A549 (cell line): ENCODE results near the gene MUC4.

Experiments used
- EP300 ChIP-seq, 2 experiments: fragments of >200 bp; sonication (Bioruptor Twin); formaldehyde crosslinking; IDR thresholded peaks; 2 replicates in 1 of 2; 3 replicates in 1 of 2; pipeline ENCODE4 v1.6.1; 2016 to 2017
- ESRRA ChIP-seq: fragments of 150-350 bp; IDR thresholded peaks from 2 replicates; pipeline ENCODE4 v1.6.1; 2014; ENCODE audit warnings: mild to moderate bottlenecking, low read length, borderline replicate concordance
- HDAC2 ChIP-seq: fragments of 200-600 bp; sonication (generic); IDR thresholded peaks from 2 replicates; pipeline ENCODE4 v1.6.1; 2016
- HEYL ChIP-seq: fragments of 250-450 bp; sonication (Bioruptor Pico); IDR thresholded peaks from 2 replicates; pipeline ENCODE4 v1.8.0; 2021; ENCODE audit warnings: mild to moderate bottlenecking, moderate library complexity
- JUNB ChIP-seq: fragments of >200 bp; sonication (Bioruptor Twin); formaldehyde crosslinking; IDR thresholded peaks from 2 replicates; pipeline ENCODE4 v1.6.1; 2016
- KDM1A ChIP-seq: fragments of 200-600 bp; sonication (generic); IDR thresholded peaks from 2 replicates; pipeline ENCODE4 v1.6.1; 2016; ENCODE audit warnings: low read depth, mild to moderate bottlenecking
- NFE2L2 ChIP-seq: fragments of 150-350 bp; conservative IDR thresholded peaks from 2 replicates; pipeline ENCODE4 v1.6.1; 2014; ENCODE audit warnings: low read length
- POLR2A ChIP-seq: IDR thresholded peaks from 2 replicates; pipeline ENCODE4 v1.6.1; 2012; ENCODE audit warnings: mild to moderate bottlenecking, low read length
- POLR2AphosphoS2 ChIP-seq: conservative IDR thresholded peaks from 2 replicates; pipeline ENCODE4 v1.6.1; 2012; ENCODE audit warnings: low read length, improper control_type of control experiment, inconsistent platforms
- RAD21 ChIP-seq, 2 experiments: fragments of >200 bp in 1 of 2; sonication (Bioruptor Twin) in 1 of 2; formaldehyde crosslinking in 1 of 2; IDR thresholded peaks in 1 of 2; conservative IDR thresholded peaks in 1 of 2; 2 replicates in 1 of 2; 3 replicates in 1 of 2; pipeline ENCODE4 v1.6.1; 2012 to 2018; ENCODE audit warnings: inconsistent platforms in 1 of 2
- SMC3 ChIP-seq: fragments of >200 bp; sonication (Bioruptor Twin); formaldehyde crosslinking; IDR thresholded peaks from 3 replicates; pipeline ENCODE4 v1.6.1; 2018; ENCODE audit warnings: inconsistent platforms
- TF ChIP-seq, protein P1 (sequence below): fragments of >200 bp; sonication (Bioruptor Twin); formaldehyde crosslinking; IDR thresholded peaks from 3 replicates; pipeline ENCODE4 v1.5.1; 2016
- TF ChIP-seq, protein P2 (sequence below): IDR thresholded peaks from 2 replicates; pipeline ENCODE4 v1.6.1; 2012
- TF ChIP-seq, protein P3 (sequence below): fragments of 450-650 bp; IDR thresholded peaks from 2 replicates; pipeline ENCODE4 v1.6.1; 2014; ENCODE audit warnings: antibody characterized with exemption

DNA sequence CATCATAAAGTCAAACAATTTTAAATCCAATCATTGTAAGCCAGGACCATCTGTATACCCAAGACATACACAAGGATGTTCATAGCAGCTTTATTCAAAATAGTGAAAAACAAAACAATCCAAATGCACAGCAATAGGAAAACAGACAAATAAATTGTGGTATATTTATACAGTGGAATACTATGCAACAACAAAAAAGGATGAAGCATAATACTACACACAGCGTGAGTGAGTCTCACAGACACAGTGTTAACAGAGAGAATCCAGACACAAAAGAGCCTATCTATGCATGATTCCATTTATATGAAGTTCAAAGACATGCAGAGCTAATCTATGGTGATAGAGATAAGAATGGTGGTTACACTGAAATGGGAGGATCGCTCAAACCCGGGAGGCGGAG is 96.6 kb downstream of the MUC4 start:
- no peak for TF ChIP-seq EP300 (IDR thresholded peaks at IDR 0.05)
- TF ChIP-seq, protein P1, sequence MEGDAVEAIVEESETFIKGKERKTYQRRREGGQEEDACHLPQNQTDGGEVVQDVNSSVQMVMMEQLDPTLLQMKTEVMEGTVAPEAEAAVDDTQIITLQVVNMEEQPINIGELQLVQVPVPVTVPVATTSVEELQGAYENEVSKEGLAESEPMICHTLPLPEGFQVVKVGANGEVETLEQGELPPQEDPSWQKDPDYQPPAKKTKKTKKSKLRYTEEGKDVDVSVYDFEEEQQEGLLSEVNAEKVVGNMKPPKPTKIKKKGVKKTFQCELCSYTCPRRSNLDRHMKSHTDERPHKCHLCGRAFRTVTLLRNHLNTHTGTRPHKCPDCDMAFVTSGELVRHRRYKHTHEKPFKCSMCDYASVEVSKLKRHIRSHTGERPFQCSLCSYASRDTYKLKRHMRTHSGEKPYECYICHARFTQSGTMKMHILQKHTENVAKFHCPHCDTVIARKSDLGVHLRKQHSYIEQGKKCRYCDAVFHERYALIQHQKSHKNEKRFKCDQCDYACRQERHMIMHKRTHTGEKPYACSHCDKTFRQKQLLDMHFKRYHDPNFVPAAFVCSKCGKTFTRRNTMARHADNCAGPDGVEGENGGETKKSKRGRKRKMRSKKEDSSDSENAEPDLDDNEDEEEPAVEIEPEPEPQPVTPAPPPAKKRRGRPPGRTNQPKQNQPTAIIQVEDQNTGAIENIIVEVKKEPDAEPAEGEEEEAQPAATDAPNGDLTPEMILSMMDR, result no peak
- TF ChIP-seq JUNB, result no peak
- no peak for TF ChIP-seq POLR2AphosphoS2
- TF ChIP-seq ESRRA, result no peak
- TF ChIP-seq POLR2A, result no peak
- TF ChIP-seq RAD21 (conservative IDR thresholded peaks at IDR 0.05 in 1 of 2, IDR thresholded peaks at IDR 0.05 in 1 of 2), result no peak
- TF ChIP-seq, protein P2, sequence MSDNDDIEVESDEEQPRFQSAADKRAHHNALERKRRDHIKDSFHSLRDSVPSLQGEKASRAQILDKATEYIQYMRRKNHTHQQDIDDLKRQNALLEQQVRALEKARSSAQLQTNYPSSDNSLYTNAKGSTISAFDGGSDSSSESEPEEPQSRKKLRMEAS, result no peak
- TF ChIP-seq, protein P3, sequence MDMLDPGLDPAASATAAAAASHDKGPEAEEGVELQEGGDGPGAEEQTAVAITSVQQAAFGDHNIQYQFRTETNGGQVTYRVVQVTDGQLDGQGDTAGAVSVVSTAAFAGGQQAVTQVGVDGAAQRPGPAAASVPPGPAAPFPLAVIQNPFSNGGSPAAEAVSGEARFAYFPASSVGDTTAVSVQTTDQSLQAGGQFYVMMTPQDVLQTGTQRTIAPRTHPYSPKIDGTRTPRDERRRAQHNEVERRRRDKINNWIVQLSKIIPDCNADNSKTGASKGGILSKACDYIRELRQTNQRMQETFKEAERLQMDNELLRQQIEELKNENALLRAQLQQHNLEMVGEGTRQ, result no peak
- TF ChIP-seq SMC3, result no peak
- TF ChIP-seq HEYL (CRISPR knock-in tag), result no peak
- TF ChIP-seq HDAC2, result no peak
- TF ChIP-seq KDM1A, result 0 out of 2 replicates have a peak, but pooled peaks have one; percentile 63
- no peak for TF ChIP-seq NFE2L2
